ENCODE results near the gene PGM5. TPM values are rescaled to one million over a fixed set of nuclear protein-coding genes. Genes with fewer than 3 reads are reported as not detected.

PGM5 gene
- total RNA-seq, 1 experiment from 2014 or later, result not detected

- DNase-seq (ENCODE audit: low spot score), result no peak
- no peaks in the 10 kb centered on the region for H3K27me3 ChIP-seq (replicated peaks; ENCODE audit: insufficient read depth, low read depth, low read length, poor library complexity)
- H3K9me3 ChIP-seq (ENCODE audit: low read depth, low read length, poor library complexity, severe bottlenecking), result no peaks in the 10 kb centered on the region
- intact Hi-C loops (cut with micrococcal nuclease; ENCODE audit: unreplicated experiment), result loop anchor here (2.0 kb wide), 1 partner anchor 20 kb away; no protein-coding TSS in a partner anchor
- no peak overlapping the region for H3K4me3 ChIP-seq (ENCODE audit: low read depth, low read length, poor library complexity, severe bottlenecking)
- no peaks in the 10 kb centered on the region for H3K4me1 ChIP-seq (ENCODE audit: insufficient read depth, low read length, poor library complexity, severe bottlenecking)
- CTCF ChIA-PET, result no interaction called here
- POLR2A ChIA-PET (ENCODE audit: low non-redundant PET), result no interaction called here
- no peaks in the 10 kb centered on the region for H3K36me3 ChIP-seq (ENCODE audit: insufficient read depth, low read length, poor library complexity, severe bottlenecking)
- BruUV-seq (replicated peaks), result no TSS peak
- H3K27ac ChIP-seq (ENCODE audit: low read depth, low read length, poor library complexity, severe bottlenecking), result no peak overlapping the region
- no peak for TF ChIP-seq EZH2 (IDR thresholded peaks at IDR 0.05; ENCODE audit: borderline replicate concordance, low read depth, low read length, poor library complexity, severe bottlenecking)
- TF ChIP-seq CTCF (conservative IDR thresholded peaks at IDR 0.05; ENCODE audit: low read depth, low read length), result no peak
Observed at GRCh38 chr9:68476847-68477246, 120.4 kb downstream of the PGM5 start.

GRCh38 chr9:68480807-68481206 is 124.4 kb downstream of the PGM5 start:
- Histone ChIP-seq H3K9me3 (ENCODE audit: low read depth, low read length, poor library complexity, severe bottlenecking) (no peaks in the 10 kb centered on the region), H3K27me3 (replicated peaks; ENCODE audit: insufficient read depth, low read depth, low read length, poor library complexity) (no peaks in the 10 kb centered on the region), H3K27ac (ENCODE audit: low read depth, low read length, poor library complexity, severe bottlenecking) (no peak overlapping the region), H3K36me3 (ENCODE audit: insufficient read depth, low read length, poor library complexity, severe bottlenecking) (no peaks in the 10 kb centered on the region), H3K4me3 (ENCODE audit: low read depth, low read length, poor library complexity, severe bottlenecking) (no peak overlapping the region), H3K4me1 (ENCODE audit: insufficient read depth, low read length, poor library complexity, severe bottlenecking) (no peaks in the 10 kb centered on the region)
- TF ChIP-seq CTCF (conservative IDR thresholded peaks at IDR 0.05; ENCODE audit: low read depth, low read length) (no peak), EZH2 (IDR thresholded peaks at IDR 0.05; ENCODE audit: borderline replicate concordance, low read depth, low read length, poor library complexity, severe bottlenecking) (no peak)
- no TSS peak for BruUV-seq (replicated peaks)
- DNase-seq (ENCODE audit: low spot score), result no peak
- CTCF ChIA-PET, result no interaction called here
- intact Hi-C loops (cut with micrococcal nuclease; ENCODE audit: unreplicated experiment), result no loop called here
- POLR2A ChIA-PET (ENCODE audit: low non-redundant PET), result no interaction called here

GRCh38 chr9:68482548-68482947 is 126.1 kb downstream of the PGM5 start:
- no peaks in the 10 kb centered on the region for H3K36me3 ChIP-seq (ENCODE audit: insufficient read depth, low read length, poor library complexity, severe bottlenecking)
- no peaks in the 10 kb centered on the region for H3K4me1 ChIP-seq (ENCODE audit: insufficient read depth, low read length, poor library complexity, severe bottlenecking)
- DNase-seq (ENCODE audit: low spot score), result no peak
- H3K27me3 ChIP-seq (replicated peaks; ENCODE audit: insufficient read depth, low read depth, low read length, poor library complexity), result no peaks in the 10 kb centered on the region
- H3K9me3 ChIP-seq (ENCODE audit: low read depth, low read length, poor library complexity, severe bottlenecking), result no peaks in the 10 kb centered on the region
- H3K27ac ChIP-seq (ENCODE audit: low read depth, low read length, poor library complexity, severe bottlenecking), result no peak overlapping the region
- H3K4me3 ChIP-seq (ENCODE audit: low read depth, low read length, poor library complexity, severe bottlenecking), result no peak overlapping the region
- POLR2A ChIA-PET (ENCODE audit: low non-redundant PET), result no interaction called here
- BruUV-seq (replicated peaks), result no TSS peak
- intact Hi-C loops (cut with micrococcal nuclease; ENCODE audit: unreplicated experiment), result no loop called here
- CTCF ChIA-PET, result no interaction called here
- no peak for TF ChIP-seq EZH2 (IDR thresholded peaks at IDR 0.05; ENCODE audit: borderline replicate concordance, low read depth, low read length, poor library complexity, severe bottlenecking)

GRCh38 chr9:68488126-68488525 is 131.7 kb downstream of the PGM5 start:
- POLR2A ChIA-PET (ENCODE audit: low non-redundant PET), result no interaction called here
- intact Hi-C loops (cut with micrococcal nuclease; ENCODE audit: unreplicated experiment), result no loop called here
- H3K27me3 ChIP-seq (replicated peaks; ENCODE audit: insufficient read depth, low read depth, low read length, poor library complexity), result peaks cover 22% of the 10 kb centered on the region
- no peaks in the 10 kb centered on the region for H3K4me1 ChIP-seq (ENCODE audit: insufficient read depth, low read length, poor library complexity, severe bottlenecking)
- TF ChIP-seq CTCF (conservative IDR thresholded peaks at IDR 0.05; ENCODE audit: low read depth, low read length), result no peak
- no peak for TF ChIP-seq EZH2 (IDR thresholded peaks at IDR 0.05; ENCODE audit: borderline replicate concordance, low read depth, low read length, poor library complexity, severe bottlenecking)
- no TSS peak for BruUV-seq (replicated peaks)
- H3K27ac ChIP-seq (ENCODE audit: low read depth, low read length, poor library complexity, severe bottlenecking), result no peak overlapping the region
- CTCF ChIA-PET, result no interaction called here
- H3K36me3 ChIP-seq (ENCODE audit: insufficient read depth, low read length, poor library complexity, severe bottlenecking), result no peaks in the 10 kb centered on the region
- DNase-seq (ENCODE audit: low spot score), result no peak
- H3K4me3 ChIP-seq (ENCODE audit: low read depth, low read length, poor library complexity, severe bottlenecking), result no peak overlapping the region
- H3K9me3 ChIP-seq (ENCODE audit: low read depth, low read length, poor library complexity, severe bottlenecking), result no peaks in the 10 kb centered on the region

All from A673 (cell line).